Vagina (tissue), 2 donors: Measurements from ENCODE around the gene TRIM65. TPM values are rescaled to one million over a fixed set of nuclear protein-coding genes. Genes with fewer than 3 reads are reported as not detected.
A peak's percentile ranks its signal among the peaks of the same experiment; 100 is the strongest.

Source experiments
- DNase-seq, 2 donors: peaks; one replicate each; pipeline ENCODE4 v3.0.0-alpha.2; 2017; ENCODE audit errors: extremely low spot score in 2 of 2
- H3K27ac ChIP-seq: fragments of 200-600 bp; sonication (generic); one replicate; pipeline ENCODE4 v1.5.1; 2019
- H3K27me3 ChIP-seq: fragments of 200-600 bp; sonication (generic); one replicate; pipeline ENCODE4 v1.5.1; 2019
- H3K36me3 ChIP-seq, 2 donors: fragments of 200-600 bp; sonication (generic); one replicate each; pipeline ENCODE4 v1.5.1; 2017 to 2019
- H3K4me1 ChIP-seq: fragments of 200-600 bp; sonication (generic); one replicate; pipeline ENCODE4 v1.5.1; 2019
- H3K4me3 ChIP-seq, 2 donors: fragments of 200-600 bp; sonication (generic); 1 replicate in 1 of 2; 2 replicates in 1 of 2; pipeline ENCODE4 v1.5.1; 2016 to 2019
- H3K9me3 ChIP-seq: fragments of 200-600 bp; sonication (generic); one replicate; pipeline ENCODE4 v1.5.1; 2019
- POLR2A ChIP-seq, 2 donors: fragments of 450-650 bp; IDR thresholded peaks; one replicate each; pipeline ENCODE4 v1.6.1; 2017; ENCODE audit warnings: antibody characterized with exemption in 2 of 2, mild to moderate bottlenecking in 2 of 2, moderate library complexity in 2 of 2
- POLR2AphosphoS5 ChIP-seq, 2 donors: sonication (generic); formaldehyde crosslinking; IDR thresholded peaks; one replicate each; pipeline ENCODE4 v1.9.0; 2017; ENCODE audit warnings: antibody characterized with exemption in 2 of 2, mild to moderate bottlenecking in 2 of 2, low read depth in 1 of 2; ENCODE audit not compliant: insufficient read depth in 1 of 2
- intact Hi-C: fragments of 100-400 bp; cut with DNase I; formaldehyde crosslinking; loops from one replicate; pipeline ENCODE4 v1.15.1; 2023
- total RNA-seq: library from RNA; depleted of rRNA; stranded (reverse); fragments of >200 nt; gene quantifications from one replicate; pipeline ENCODE4 v1.2.3, GENCODE V29; 2016
- TF ChIP-seq, protein P1 (sequence below), 3 experiments: fragments of 450-650 bp in 2 of 3; fragments of 200-600 bp in 1 of 3; sonication (generic) in 1 of 3; IDR thresholded peaks; one replicate each; pipeline ENCODE4 v1.5.1; 2017 to 2019; ENCODE audit warnings: antibody characterized with exemption in 3 of 3, mild to moderate bottlenecking in 2 of 3, moderate library complexity in 2 of 3

The TRIM65 gene, protein sequence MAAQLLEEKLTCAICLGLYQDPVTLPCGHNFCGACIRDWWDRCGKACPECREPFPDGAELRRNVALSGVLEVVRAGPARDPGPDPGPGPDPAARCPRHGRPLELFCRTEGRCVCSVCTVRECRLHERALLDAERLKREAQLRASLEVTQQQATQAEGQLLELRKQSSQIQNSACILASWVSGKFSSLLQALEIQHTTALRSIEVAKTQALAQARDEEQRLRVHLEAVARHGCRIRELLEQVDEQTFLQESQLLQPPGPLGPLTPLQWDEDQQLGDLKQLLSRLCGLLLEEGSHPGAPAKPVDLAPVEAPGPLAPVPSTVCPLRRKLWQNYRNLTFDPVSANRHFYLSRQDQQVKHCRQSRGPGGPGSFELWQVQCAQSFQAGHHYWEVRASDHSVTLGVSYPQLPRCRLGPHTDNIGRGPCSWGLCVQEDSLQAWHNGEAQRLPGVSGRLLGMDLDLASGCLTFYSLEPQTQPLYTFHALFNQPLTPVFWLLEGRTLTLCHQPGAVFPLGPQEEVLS
- total RNA-seq, result 59.9 TPM

DNA sequence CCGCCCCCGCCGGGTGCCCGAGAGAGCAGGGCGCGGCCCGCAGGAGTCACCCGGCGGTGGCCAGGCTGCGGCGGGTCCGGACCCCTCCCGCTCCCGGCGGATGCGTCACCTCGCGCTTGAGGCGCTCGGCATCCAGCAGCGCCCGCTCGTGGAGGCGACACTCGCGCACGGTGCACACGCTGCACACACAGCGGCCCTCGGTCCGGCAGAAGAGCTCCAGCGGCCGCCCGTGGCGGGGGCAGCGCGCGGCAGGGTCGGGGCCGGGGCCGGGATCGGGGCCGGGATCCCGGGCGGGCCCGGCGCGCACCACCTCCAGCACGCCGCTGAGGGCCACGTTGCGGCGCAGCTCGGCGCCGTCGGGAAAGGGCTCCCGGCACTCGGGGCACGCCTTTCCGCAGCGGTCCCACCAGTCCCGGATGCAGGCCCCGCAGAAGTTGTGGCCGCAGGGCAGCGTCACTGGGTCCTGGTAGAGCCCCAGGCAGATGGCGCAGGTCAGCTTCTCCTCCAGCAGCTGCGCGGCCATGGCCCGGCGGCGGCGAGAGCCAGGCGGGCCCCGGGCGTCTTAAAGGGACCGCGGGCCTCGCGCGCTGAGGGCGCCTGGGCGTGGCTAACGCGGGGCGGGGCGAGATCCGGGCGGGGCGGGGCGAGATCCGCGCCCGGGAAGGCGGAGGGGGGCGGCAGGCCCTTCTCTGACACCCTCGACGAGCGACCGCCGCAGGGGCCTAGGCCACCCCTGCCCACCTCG, at the start of gene TRIM65:
TRIM65 (minus strand) TSS at position 537 of the 745 bp plus-strand sequence; CDS start at position 523, 14 bp downstream.
- peak in 1 of 2 donors; percentile 85 for TF ChIP-seq POLR2A (IDR thresholded peaks at IDR 0.05)
- TF ChIP-seq POLR2AphosphoS5 (IDR thresholded peaks at IDR 0.05; ENCODE audit: insufficient read depth in 1 of 2, low read depth in 1 of 2), result peak in 1 of 2 donors; percentile 85
- TF ChIP-seq, protein P1, sequence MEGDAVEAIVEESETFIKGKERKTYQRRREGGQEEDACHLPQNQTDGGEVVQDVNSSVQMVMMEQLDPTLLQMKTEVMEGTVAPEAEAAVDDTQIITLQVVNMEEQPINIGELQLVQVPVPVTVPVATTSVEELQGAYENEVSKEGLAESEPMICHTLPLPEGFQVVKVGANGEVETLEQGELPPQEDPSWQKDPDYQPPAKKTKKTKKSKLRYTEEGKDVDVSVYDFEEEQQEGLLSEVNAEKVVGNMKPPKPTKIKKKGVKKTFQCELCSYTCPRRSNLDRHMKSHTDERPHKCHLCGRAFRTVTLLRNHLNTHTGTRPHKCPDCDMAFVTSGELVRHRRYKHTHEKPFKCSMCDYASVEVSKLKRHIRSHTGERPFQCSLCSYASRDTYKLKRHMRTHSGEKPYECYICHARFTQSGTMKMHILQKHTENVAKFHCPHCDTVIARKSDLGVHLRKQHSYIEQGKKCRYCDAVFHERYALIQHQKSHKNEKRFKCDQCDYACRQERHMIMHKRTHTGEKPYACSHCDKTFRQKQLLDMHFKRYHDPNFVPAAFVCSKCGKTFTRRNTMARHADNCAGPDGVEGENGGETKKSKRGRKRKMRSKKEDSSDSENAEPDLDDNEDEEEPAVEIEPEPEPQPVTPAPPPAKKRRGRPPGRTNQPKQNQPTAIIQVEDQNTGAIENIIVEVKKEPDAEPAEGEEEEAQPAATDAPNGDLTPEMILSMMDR (IDR thresholded peaks at IDR 0.05), result no peak
- Histone ChIP-seq H3K4me1 (peaks cover 49% of the 10 kb centered on the region), H3K9me3 (no peaks in the 10 kb centered on the region), H3K27me3 (no peaks in the 10 kb centered on the region), H3K27ac (peak within 1 kb of the TSS; percentile 94), H3K36me3 (peaks cover 0 to 29% of the 10 kb centered on the region in 2 donors), H3K4me3 (peak within 1 kb of the TSS; percentile 59 to 87)
- intact Hi-C loops, result no loop called here
- no peak for DNase-seq

DNA sequence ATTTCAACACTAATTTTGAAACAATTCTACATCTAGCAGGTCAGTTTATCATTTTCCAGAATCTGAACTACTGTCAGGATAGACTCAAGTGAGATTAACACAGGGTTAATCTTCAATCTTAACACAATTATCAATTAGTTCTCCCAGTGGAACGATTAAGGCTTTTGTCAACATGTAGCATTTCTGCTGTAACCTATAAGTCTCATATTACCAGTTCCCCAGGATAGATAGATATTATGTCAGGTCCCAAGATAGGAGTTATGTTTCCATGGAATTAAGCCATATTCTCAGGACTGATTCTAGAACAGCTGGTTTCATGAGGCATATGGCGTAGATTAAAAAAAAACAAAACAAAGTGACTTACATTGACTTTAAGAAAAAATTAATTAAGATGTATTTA, 48.5 kb upstream of the TRIM65 start:
- TF ChIP-seq POLR2AphosphoS5 (IDR thresholded peaks at IDR 0.05; ENCODE audit: insufficient read depth in 1 of 2, low read depth in 1 of 2), result no peak
- TF ChIP-seq, protein P1 (IDR thresholded peaks at IDR 0.05), result no peak
- no peak for TF ChIP-seq POLR2A (IDR thresholded peaks at IDR 0.05)
- Histone ChIP-seq H3K27me3 (no peaks in the 10 kb centered on the region), H3K4me3 (no peak overlapping the region), H3K4me1 (peaks cover 5% of the 10 kb centered on the region), H3K27ac (no peak overlapping the region), H3K9me3 (no peaks in the 10 kb centered on the region), H3K36me3 (peaks cover 0 to 43% of the 10 kb centered on the region in 2 donors)
- intact Hi-C loops, result no loop called here
- DNase-seq, result no peak

DNA sequence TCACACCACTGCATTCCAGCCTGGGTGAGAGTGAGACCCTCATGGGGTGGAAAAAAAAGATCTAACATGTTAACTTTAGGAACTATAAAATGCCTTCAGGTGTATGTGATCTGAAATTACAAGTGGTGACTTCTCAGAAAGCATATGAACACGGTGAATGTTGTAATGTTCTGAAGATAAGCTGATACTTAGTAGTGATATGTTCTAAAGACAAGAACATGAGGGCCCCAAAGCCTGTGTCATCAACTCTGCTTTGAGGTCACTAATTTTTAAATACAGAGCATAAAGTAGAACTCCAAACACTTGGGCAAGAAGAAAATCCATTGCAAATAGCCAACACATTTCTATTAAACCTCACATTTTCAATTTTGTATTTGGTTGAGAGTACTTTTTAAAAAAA, 46.7 kb upstream of the TRIM65 start:
- no peak for TF ChIP-seq POLR2A (IDR thresholded peaks at IDR 0.05)
- no peak for TF ChIP-seq POLR2AphosphoS5 (IDR thresholded peaks at IDR 0.05; ENCODE audit: insufficient read depth in 1 of 2, low read depth in 1 of 2)
- TF ChIP-seq, protein P1 (IDR thresholded peaks at IDR 0.05), result no peak
- Histone ChIP-seq H3K9me3 (no peaks in the 10 kb centered on the region), H3K4me1 (peaks cover 8% of the 10 kb centered on the region), H3K27ac (no peak overlapping the region), H3K36me3 (peaks cover 0 to 26% of the 10 kb centered on the region in 2 donors), H3K4me3 (no peak overlapping the region), H3K27me3 (no peaks in the 10 kb centered on the region)
- intact Hi-C loops, result no loop called here
- no peak for DNase-seq

DNA sequence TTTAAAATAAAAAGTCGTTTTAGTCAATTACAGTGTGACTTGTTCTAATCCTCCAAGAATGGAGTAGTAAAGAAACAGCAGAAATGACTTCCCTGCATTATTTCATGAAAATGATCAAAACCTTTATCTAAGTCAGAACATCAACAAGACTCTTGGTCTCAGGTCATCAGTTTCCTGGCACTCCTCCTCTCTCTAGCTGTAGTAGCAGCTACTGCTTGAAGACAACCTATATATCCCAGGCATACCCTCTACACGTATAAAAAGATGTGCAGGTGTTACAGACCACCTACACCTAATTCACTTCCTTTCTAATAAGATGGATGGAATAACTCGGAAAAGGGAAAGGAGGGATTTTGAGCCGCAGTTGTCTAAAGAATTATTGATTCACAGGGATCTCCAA, 45.7 kb upstream of the TRIM65 start:
- H3K4me3 ChIP-seq, result no peak overlapping the region
- H3K4me1 ChIP-seq, result peaks cover 8% of the 10 kb centered on the region
- H3K9me3 ChIP-seq, result no peaks in the 10 kb centered on the region
- no peaks in the 10 kb centered on the region for H3K27me3 ChIP-seq
- TF ChIP-seq POLR2A (IDR thresholded peaks at IDR 0.05), result no peak
- no peak for TF ChIP-seq POLR2AphosphoS5 (IDR thresholded peaks at IDR 0.05; ENCODE audit: insufficient read depth in 1 of 2, low read depth in 1 of 2)
- peaks cover 0 to 16% of the 10 kb centered on the region in 2 donors for H3K36me3 ChIP-seq
- intact Hi-C loops, result no loop called here
- no peak for DNase-seq
- H3K27ac ChIP-seq, result no peak overlapping the region

DNA sequence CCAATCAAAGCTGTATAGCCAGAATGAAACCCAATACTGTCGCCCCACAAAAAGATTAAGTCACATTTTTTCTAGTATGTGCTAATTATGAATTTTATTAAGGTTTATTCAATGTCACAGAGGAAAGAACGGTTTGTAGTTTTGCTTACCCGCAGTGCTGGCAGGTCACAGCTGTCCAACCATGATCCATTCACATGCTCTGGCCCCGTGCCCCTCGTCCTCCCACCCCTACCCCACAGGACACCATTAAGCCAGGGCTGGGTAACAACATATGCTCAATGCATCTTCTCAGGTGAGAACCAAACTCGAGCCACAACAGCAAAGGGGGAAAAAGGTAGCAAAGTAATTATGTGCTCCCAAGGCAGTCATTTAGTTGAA, 44.7 kb upstream of the TRIM65 start:
- H3K27ac ChIP-seq, result no peak overlapping the region
- no peak for DNase-seq
- intact Hi-C loops, result no loop called here
- H3K4me1 ChIP-seq, result peaks cover 8% of the 10 kb centered on the region
- H3K4me3 ChIP-seq, result peak overlapping the region; percentile 67 to 74
- no peaks in the 10 kb centered on the region for H3K9me3 ChIP-seq
- TF ChIP-seq, protein P1 (IDR thresholded peaks at IDR 0.05), result no peak
- no peak for TF ChIP-seq POLR2A (IDR thresholded peaks at IDR 0.05)
- no peak for TF ChIP-seq POLR2AphosphoS5 (IDR thresholded peaks at IDR 0.05; ENCODE audit: insufficient read depth in 1 of 2, low read depth in 1 of 2)
- H3K27me3 ChIP-seq, result no peaks in the 10 kb centered on the region
- peaks cover 0 to 6% of the 10 kb centered on the region in 2 donors for H3K36me3 ChIP-seq
